BJ (cell line): ENCODE data around the gene SARDH. TPM values are rescaled to one million over a fixed set of nuclear protein-coding genes. Genes with fewer than 3 reads are reported as not detected.

ENCODE experiments used
- CTCF ChIA-PET: fragments of 350-600 bp; formaldehyde crosslinking; extraction: SDS; loops from one replicate; lab custom pipeline; 2021; ENCODE audit warnings: antibody characterized with exemption, inconsistent platforms; lab: Yijun Ruan, JAX
- POLR2A ChIA-PET: fragments of 300-600 bp; sonication (Branson Sonifier 250); formaldehyde crosslinking; extraction: SDS; loops from one replicate; lab custom pipeline; 2021; ENCODE audit warnings: antibody characterized with exemption; lab: Charles Lee
- DNase-seq: peaks from one replicate; pipeline ENCODE4 v3.0.0-alpha.2; 2011; ENCODE audit warnings: low read depth
- H3K27me3 ChIP-seq: 2 replicates; pipeline ENCODE4 v1.6.0; 2011; ENCODE audit warnings: low read length; ENCODE audit not compliant: control insufficient read depth, insufficient read depth
- H3K36me3 ChIP-seq: 2 replicates; pipeline ENCODE4 v1.5.1; 2011; ENCODE audit warnings: low read length; ENCODE audit not compliant: control insufficient read depth, insufficient read depth
- H3K4me3 ChIP-seq: 2 replicates; pipeline ENCODE4 v1.5.1; 2011; ENCODE audit warnings: low read depth, mild to moderate bottlenecking, control low read depth, low read length
- CTCF ChIP-seq: IDR thresholded peaks from 2 replicates; pipeline ENCODE4 v1.5.1; 2011; ENCODE audit warnings: low read depth, mild to moderate bottlenecking, control low read depth, inconsistent platforms, low read length, moderate library complexity; ENCODE audit not compliant: insufficient read depth
- polyA plus RNA-seq: library from polyadenylated mRNA; depleted of rRNA; stranded (reverse); fragments of >200 nt; gene quantifications from 2 replicates; pipeline ENCODE4 v1.2.3, GENCODE V29; 2011

SARDH gene
- polyA plus RNA-seq, 1 experiment, result 0.53 TPM

GRCh38 chr9:133729617-133730281 is 8.4 kb downstream of the SARDH start:
- TF ChIP-seq CTCF, result no peak
- POLR2A ChIA-PET, result no interaction called here
- H3K27me3 ChIP-seq, result no peaks in the 10 kb centered on the region; the same call in none of the 2 replicates
- H3K4me3 ChIP-seq, result no peak overlapping the region
- CTCF ChIA-PET, result interaction anchor here (0.9 to 4.2 kb wide), 3 partner anchors 13 to 196 kb away, joined by 3 to 16 read pairs (median 3); no protein-coding TSS in a partner anchor
- no peaks in the 10 kb centered on the region for H3K36me3 ChIP-seq
- DNase-seq, result no peak

- ChIA-PET POLR2A (no interaction called here), CTCF (interaction anchor here (0.7 to 4.2 kb wide), 5 partner anchors 13 to 195 kb away, joined by 3 to 16 read pairs (median 3); no protein-coding TSS in a partner anchor)
- no peak for DNase-seq
- Histone ChIP-seq H3K27me3 (no peaks in the 10 kb centered on the region; the same call in none of the 2 replicates), H3K36me3 (no peaks in the 10 kb centered on the region), H3K4me3 (no peak overlapping the region)
- TF ChIP-seq CTCF, result no peak
These were observed 9.1 kb downstream of the SARDH start for GRCh38 chr9:133728856-133729616.

GRCh38 chr9:133727876-133728441 is 10.2 kb downstream of the SARDH start:
- Histone ChIP-seq H3K36me3 (no peaks in the 10 kb centered on the region), H3K4me3 (no peak overlapping the region), H3K27me3 (no peaks in the 10 kb centered on the region; the same call in none of the 2 replicates)
- no peak for TF ChIP-seq CTCF
- ChIA-PET CTCF (interaction anchor here (0.6 to 4.2 kb wide), 10 partner anchors 7 to 197 kb away, joined by 3 to 33 read pairs (median 4); partner anchors contain the start of genes ADAMTSL2 and SARDH), POLR2A (no interaction called here)
- DNase-seq, result no peak

GRCh38 chr9:133727277-133727875 is 10.8 kb downstream of the SARDH start:
- H3K27me3 ChIP-seq, result no peaks in the 10 kb centered on the region; the same call in none of the 2 replicates
- no peak for DNase-seq
- H3K4me3 ChIP-seq, result no peak overlapping the region
- ChIA-PET POLR2A (no interaction called here), CTCF (interaction anchor here (0.6 to 4.2 kb wide), 13 partner anchors 8 to 395 kb away, joined by 3 to 33 read pairs (median 3); partner anchors contain the start of genes ADAMTSL2, SARDH and SLC2A6)
- no peak for TF ChIP-seq CTCF
- H3K36me3 ChIP-seq, result no peaks in the 10 kb centered on the region
